ENCODE data around the gene POLR1G. TPM values are rescaled to one million over a fixed set of nuclear protein-coding genes. Genes with fewer than 3 reads are reported as not detected.

Gene POLR1G
- total RNA-seq, 1 donor from 2014 or later: 7.4 TPM

DNA sequence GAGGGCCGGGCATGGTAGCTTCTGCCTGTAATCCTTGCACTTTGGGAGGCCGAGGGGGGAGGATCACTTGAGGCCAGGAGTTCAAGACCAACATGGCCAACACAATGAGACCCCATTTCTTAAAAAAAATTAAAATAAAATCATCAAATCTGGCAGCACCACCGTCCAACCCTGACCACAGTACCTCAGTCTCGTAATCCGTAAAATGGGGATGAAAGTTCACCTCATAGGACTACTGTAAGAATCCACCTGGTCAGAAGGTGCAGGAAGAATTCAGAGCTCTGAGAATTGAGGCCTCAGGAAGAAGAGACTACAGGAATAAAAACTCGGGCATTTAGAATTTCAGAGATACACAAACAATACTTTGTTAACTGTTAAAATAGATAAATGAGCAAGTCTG, 4.6 kb upstream of the POLR1G start:
- DNase-seq (ENCODE audit: low spot score, unreplicated experiment): no peak
- Mint-ChIP-seq H3K4me3 (ENCODE audit: low read depth) (no peak overlapping the region), H3K27ac (no peak overlapping the region), H3K9me3 (ENCODE audit: low read depth) (no peaks in the 10 kb centered on the region), H3K27me3 (peaks cover 36% of the 10 kb centered on the region), H3K36me3 (ENCODE audit: insufficient read depth) (no peaks in the 10 kb centered on the region), H3K4me1 (ENCODE audit: low read depth) (peaks cover 14% of the 10 kb centered on the region)
- TF ChIP-seq, protein P1, sequence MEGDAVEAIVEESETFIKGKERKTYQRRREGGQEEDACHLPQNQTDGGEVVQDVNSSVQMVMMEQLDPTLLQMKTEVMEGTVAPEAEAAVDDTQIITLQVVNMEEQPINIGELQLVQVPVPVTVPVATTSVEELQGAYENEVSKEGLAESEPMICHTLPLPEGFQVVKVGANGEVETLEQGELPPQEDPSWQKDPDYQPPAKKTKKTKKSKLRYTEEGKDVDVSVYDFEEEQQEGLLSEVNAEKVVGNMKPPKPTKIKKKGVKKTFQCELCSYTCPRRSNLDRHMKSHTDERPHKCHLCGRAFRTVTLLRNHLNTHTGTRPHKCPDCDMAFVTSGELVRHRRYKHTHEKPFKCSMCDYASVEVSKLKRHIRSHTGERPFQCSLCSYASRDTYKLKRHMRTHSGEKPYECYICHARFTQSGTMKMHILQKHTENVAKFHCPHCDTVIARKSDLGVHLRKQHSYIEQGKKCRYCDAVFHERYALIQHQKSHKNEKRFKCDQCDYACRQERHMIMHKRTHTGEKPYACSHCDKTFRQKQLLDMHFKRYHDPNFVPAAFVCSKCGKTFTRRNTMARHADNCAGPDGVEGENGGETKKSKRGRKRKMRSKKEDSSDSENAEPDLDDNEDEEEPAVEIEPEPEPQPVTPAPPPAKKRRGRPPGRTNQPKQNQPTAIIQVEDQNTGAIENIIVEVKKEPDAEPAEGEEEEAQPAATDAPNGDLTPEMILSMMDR (IDR thresholded peaks at IDR 0.05; ENCODE audit: unreplicated experiment): no peak

DNA sequence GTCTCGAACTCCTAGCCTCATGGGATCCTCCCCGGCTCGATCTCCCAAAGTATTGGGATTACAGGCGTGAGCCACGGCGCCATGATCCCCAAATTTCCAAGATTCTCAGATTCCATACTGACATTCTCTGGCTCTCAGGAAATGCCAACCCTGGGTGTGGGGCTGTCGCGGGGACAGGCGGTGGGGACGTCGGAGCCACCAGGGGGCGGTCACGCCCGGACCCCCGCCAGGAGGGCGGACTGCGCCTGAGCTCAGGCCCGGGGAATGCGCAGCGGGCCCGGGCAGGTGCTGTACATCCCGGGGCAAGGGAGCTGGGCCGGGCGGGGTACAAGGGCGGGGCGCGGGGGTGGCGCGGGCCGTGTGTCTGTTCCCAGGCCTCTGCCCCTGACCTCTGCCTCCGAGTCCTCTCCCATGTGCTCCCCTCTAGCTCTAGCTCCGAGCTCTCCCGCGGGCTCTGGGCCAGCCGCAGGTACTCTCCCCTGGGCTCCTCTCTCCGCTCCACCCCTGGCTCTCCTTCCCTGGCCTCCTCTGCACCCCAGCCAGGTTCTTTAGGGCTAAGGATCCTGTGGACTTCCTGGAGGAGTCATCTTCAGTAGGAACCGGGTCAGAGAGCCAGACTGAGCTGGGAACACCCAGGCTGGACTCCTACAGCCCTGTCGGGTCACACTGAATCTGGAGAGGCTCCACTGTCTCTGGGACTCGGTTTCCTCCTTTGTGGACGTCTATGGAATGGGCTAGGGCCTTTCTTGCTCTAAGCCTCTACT, 4.0 kb upstream of the POLR1G start:
- peaks cover 16% of the 10 kb centered on the region for H3K4me1 Mint-ChIP-seq (ENCODE audit: low read depth)
- TF ChIP-seq, protein P1 (IDR thresholded peaks at IDR 0.05; ENCODE audit: unreplicated experiment): peak; percentile 83
- H3K36me3 Mint-ChIP-seq (ENCODE audit: insufficient read depth): no peaks in the 10 kb centered on the region
- DNase-seq (ENCODE audit: low spot score, unreplicated experiment): peak; percentile 62
- no peak overlapping the region for H3K4me3 Mint-ChIP-seq (ENCODE audit: low read depth)
- H3K27ac Mint-ChIP-seq: peak overlapping the region; percentile 77
- no peaks in the 10 kb centered on the region for H3K9me3 Mint-ChIP-seq (ENCODE audit: low read depth)
- peaks cover 33% of the 10 kb centered on the region for H3K27me3 Mint-ChIP-seq

DNA sequence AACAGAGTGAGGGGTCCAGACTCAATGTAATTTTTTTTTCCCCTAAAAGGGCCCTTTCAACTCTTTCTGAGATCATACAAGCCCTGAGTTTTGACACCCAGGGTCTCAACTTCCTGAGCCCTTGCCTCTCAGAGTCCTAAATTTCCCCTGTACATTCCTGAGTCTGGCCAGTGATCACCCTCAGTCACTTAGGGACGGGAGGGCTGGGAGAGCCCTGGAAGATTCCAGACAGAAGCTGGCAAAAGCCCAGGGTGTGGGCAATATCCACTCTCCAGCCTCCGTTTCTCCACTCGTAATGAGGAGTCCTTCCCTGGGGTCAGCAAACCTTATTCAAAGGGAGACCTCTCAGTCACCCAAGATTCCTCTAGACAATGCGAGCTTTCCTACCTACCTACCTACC, 3.2 kb upstream of the POLR1G start:
- Mint-ChIP-seq H3K36me3 (ENCODE audit: insufficient read depth) (no peaks in the 10 kb centered on the region), H3K27ac (no peak overlapping the region)
- DNase-seq (ENCODE audit: low spot score, unreplicated experiment): no peak

DNA sequence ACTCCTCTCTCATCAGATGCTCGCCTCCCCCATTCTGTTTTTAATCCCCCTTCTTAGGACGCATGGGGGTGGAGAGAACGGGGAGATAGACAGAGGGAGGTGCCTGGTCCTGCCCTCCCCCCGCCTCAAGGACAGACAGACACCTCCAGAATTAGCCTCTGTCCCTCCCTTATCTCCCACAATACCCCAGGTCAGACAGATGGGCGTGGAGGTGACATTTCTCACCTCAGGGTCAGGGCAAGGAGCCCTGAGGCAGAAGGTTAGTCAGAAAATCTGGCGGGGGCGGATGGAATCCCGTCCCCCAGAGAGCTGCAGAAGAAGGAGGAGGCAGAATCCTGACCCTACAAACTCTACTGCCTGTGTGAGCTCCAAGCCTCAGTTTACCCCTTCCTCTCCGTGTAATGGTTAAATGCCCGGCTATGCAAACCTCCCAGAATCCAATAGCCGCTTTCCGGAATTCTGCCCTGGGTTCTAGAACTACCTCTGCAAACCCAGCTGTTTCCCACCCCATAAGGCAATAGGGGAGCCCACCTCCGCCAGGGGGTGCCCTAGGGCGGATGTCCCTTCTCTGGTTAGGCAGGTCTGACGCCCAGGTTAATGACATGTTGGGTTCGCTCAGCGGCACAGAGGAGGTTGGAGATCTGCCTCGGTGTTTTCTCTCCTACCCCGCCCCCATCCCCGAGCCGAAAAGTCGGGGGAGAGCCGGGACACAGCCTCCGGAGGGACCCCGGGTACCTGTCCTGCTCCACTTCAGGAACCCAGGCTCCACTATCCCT, 2.5 kb upstream of the POLR1G start:
- Mint-ChIP-seq H3K27me3 (peaks cover 24% of the 10 kb centered on the region), H3K27ac (peak overlapping the region; percentile 99), H3K9me3 (ENCODE audit: low read depth) (no peaks in the 10 kb centered on the region), H3K4me3 (ENCODE audit: low read depth) (peak overlapping the region; percentile 96), H3K4me1 (ENCODE audit: low read depth) (peaks cover 12% of the 10 kb centered on the region), H3K36me3 (ENCODE audit: insufficient read depth) (peaks cover 4% of the 10 kb centered on the region)
- TF ChIP-seq, protein P1 (IDR thresholded peaks at IDR 0.05; ENCODE audit: unreplicated experiment): peak; percentile 62
- DNase-seq (ENCODE audit: low spot score, unreplicated experiment): peak; percentile 56

More for the DNA sequence above, 3.2 kb upstream of the POLR1G start:
- H3K27me3 Mint-ChIP-seq: peaks cover 29% of the 10 kb centered on the region
- peaks cover 16% of the 10 kb centered on the region for H3K4me1 Mint-ChIP-seq (ENCODE audit: low read depth)
- no peak overlapping the region for H3K4me3 Mint-ChIP-seq (ENCODE audit: low read depth)
- H3K9me3 Mint-ChIP-seq (ENCODE audit: low read depth): no peaks in the 10 kb centered on the region
- TF ChIP-seq, protein P1 (IDR thresholded peaks at IDR 0.05; ENCODE audit: unreplicated experiment): no peak

DNA sequence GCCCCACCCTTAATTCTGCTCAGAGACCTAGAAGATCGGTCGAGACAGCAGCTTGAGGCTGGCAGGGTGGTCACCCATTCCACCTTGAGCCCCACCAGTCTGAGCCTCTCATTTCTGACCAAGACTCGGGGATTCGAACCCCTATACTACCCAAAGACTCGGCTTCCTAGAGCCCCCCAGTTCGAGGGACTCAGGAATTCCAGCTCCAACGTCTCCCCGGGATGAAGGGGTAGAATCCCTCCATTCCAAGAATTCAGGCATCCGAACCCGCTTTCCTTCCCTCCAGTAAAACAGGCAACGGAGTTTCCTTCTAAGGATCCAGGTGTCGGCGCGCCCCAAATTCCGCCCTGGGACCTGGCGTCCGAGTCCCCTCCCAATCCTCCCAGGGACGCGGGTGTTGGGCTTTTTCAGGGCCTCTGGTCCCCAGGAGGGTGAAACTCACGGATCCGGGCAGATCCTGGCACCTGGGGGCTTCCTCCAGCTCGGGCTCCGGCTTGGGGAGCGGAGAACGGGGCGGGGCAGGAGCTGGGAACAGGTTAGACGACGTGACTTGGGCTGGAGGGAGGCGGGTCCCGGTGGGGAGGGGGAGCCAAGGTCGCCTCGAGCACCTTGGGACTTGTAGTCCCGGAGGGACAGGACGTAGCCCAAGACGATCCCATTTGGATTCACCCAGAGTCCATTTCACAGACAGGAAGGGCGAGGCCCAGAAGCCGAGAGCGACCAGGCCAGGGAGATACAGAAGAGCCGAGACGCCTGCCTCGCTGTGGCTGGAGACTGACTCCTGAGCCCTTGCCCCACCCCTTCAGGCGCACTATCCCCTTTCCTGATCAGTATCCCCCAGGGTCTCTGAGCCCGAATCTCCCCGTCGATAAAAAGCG, 1.6 kb upstream of the POLR1G start, which contains the start of gene PPP1R13L:
Gene PPP1R13L (minus strand): TSS at position 513 of the 878 bp plus-strand sequence. CDS start 6,751 bp downstream, outside the sequence.
- peak; percentile 69 for DNase-seq (ENCODE audit: low spot score, unreplicated experiment)
- H3K4me1 Mint-ChIP-seq (ENCODE audit: low read depth): peaks cover 12% of the 10 kb centered on the region
- TF ChIP-seq, protein P1 (IDR thresholded peaks at IDR 0.05; ENCODE audit: unreplicated experiment): no peak
- H3K4me3 Mint-ChIP-seq (ENCODE audit: low read depth): peak within 1 kb of the TSS; percentile 96
- H3K36me3 Mint-ChIP-seq (ENCODE audit: insufficient read depth): peaks cover 7% of the 10 kb centered on the region
- peaks cover 24% of the 10 kb centered on the region for H3K27me3 Mint-ChIP-seq
- peak within 1 kb of the TSS; percentile 99 for H3K27ac Mint-ChIP-seq
- no peaks in the 10 kb centered on the region for H3K9me3 Mint-ChIP-seq (ENCODE audit: low read depth)

All from progenitor cell of endocrine pancreas (in vitro differentiated cells).